Measurements from ENCODE around the gene ABCC6.
"Not testable (repeated sequence)": the region's sequence is repeated elsewhere in the genome, so short reads cannot be mapped to it uniquely, and the experiment has no call there.

The ABCC6 gene

DNA sequence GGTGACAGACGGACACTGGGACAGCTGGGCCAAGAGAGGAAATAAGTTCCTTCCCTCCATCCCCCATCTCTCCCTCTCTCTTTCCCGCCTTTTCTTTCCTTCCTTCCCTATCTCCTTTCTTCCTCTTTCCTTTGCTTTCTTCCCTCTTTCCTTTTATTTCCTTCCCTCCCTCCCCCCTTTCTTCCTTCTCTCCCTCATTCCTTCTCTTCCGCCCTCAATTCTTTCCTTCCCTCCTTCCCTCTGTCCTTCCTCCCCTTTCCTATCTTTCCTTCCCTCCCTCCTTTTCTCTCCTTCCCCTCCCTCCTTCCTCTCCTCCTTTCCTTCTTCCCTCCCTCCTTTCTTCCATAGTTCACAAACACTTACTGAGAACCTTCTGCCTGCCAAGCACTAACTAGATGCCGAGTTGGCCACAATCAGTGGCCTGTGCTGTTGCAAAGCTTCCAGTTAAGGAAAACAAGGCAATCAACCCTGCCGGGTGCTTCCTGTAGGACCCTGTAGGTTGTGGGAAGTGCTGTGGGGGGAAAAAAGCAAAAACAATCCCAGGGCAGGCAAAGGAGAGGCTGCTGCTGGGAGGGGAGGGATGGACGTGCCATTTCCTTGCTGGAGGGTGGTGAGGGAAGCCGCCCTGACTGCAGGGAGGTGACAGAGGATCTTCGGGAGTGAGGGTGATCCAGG lies 31.7 kb downstream of the ABCC6 start:
- no peak overlapping the region for H3K27ac ChIP-seq (ENCODE audit: poor library complexity, severe bottlenecking)
- H3K9me3 ChIP-seq (ENCODE audit: severe bottlenecking) = no peaks in the 10 kb centered on the region
- no peaks in the 10 kb centered on the region for H3K27me3 ChIP-seq (ENCODE audit: insufficient read depth, poor library complexity, severe bottlenecking)
- TF ChIP-seq, protein P1, sequence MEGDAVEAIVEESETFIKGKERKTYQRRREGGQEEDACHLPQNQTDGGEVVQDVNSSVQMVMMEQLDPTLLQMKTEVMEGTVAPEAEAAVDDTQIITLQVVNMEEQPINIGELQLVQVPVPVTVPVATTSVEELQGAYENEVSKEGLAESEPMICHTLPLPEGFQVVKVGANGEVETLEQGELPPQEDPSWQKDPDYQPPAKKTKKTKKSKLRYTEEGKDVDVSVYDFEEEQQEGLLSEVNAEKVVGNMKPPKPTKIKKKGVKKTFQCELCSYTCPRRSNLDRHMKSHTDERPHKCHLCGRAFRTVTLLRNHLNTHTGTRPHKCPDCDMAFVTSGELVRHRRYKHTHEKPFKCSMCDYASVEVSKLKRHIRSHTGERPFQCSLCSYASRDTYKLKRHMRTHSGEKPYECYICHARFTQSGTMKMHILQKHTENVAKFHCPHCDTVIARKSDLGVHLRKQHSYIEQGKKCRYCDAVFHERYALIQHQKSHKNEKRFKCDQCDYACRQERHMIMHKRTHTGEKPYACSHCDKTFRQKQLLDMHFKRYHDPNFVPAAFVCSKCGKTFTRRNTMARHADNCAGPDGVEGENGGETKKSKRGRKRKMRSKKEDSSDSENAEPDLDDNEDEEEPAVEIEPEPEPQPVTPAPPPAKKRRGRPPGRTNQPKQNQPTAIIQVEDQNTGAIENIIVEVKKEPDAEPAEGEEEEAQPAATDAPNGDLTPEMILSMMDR (IDR thresholded peaks at IDR 0.05; ENCODE audit: poor library complexity, severe bottlenecking) = no peak
- H3K36me3 ChIP-seq (ENCODE audit: low read depth) = no peaks in the 10 kb centered on the region
- ATAC-seq (ENCODE audit: low read depth) (no peak), DNase-seq (ENCODE audit: low spot score) (no peak)
- H3K4me3 ChIP-seq (ENCODE audit: severe bottlenecking) = no peak overlapping the region
- H3K4me1 ChIP-seq (ENCODE audit: insufficient read depth, poor library complexity, severe bottlenecking) = no peaks in the 10 kb centered on the region

DNA sequence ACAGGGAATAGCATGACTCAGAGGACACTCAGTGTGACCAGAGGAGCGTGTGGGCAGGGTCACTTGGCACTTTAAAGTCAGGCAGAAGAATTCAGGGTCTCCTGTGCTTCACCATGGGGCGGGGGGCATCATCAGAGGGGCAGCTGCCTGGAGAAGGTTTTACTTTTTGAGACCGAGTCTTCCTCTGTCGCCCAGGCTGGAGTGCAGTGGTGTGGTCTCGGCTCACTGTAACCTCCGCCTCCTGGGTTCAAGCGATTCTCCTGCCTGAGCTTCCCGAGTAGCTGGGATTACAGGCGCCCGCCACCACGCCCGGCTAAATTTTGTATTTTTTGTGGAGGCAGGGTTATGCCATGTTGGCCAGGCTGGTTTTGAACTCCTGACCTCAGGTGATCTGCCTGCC lies 32.3 kb downstream of the ABCC6 start:
- DNase-seq (ENCODE audit: low spot score) = not testable (repeated sequence)

DNA sequence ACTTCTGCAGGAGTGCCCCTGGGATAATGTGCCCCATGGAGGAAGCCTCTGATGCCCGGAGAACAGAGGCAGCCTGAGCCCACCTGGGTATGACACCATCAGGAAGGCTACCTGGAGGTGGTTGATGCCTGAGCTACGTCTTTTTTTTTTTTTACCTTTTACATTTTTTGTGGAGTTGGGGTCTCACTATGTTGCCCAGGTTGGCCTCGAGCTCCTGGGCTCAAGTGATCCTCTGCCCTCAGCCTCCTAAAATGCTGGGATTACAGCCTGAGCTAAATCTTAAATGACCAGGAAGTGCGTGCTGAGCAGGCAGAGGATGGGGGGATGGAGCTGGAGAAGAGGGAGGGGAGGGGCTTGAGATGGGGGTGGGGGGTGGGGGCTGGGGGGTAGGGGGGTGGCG lies 32.7 kb downstream of the ABCC6 start:
- ATAC-seq (ENCODE audit: low read depth) = no peak
- Histone ChIP-seq H3K4me1 (ENCODE audit: insufficient read depth, poor library complexity, severe bottlenecking) (no peaks in the 10 kb centered on the region), H3K9me3 (ENCODE audit: severe bottlenecking) (no peaks in the 10 kb centered on the region), H3K36me3 (ENCODE audit: low read depth) (no peaks in the 10 kb centered on the region), H3K27ac (ENCODE audit: poor library complexity, severe bottlenecking) (no peak overlapping the region), H3K4me3 (ENCODE audit: severe bottlenecking) (no peak overlapping the region), H3K27me3 (ENCODE audit: insufficient read depth, poor library complexity, severe bottlenecking) (no peaks in the 10 kb centered on the region)
- no peak for DNase-seq (ENCODE audit: low spot score)
- TF ChIP-seq, protein P1 (IDR thresholded peaks at IDR 0.05; ENCODE audit: poor library complexity, severe bottlenecking) = no peak

More for the DNA sequence above, 32.3 kb downstream of the ABCC6 start:
- not testable (repeated sequence) for H3K4me3 ChIP-seq (ENCODE audit: severe bottlenecking); H3K36me3 ChIP-seq (ENCODE audit: low read depth); H3K4me1 ChIP-seq (ENCODE audit: insufficient read depth, poor library complexity, severe bottlenecking); H3K27ac ChIP-seq (ENCODE audit: poor library complexity, severe bottlenecking); H3K9me3 ChIP-seq (ENCODE audit: severe bottlenecking); ATAC-seq (ENCODE audit: low read depth); H3K27me3 ChIP-seq (ENCODE audit: insufficient read depth, poor library complexity, severe bottlenecking)

DNA sequence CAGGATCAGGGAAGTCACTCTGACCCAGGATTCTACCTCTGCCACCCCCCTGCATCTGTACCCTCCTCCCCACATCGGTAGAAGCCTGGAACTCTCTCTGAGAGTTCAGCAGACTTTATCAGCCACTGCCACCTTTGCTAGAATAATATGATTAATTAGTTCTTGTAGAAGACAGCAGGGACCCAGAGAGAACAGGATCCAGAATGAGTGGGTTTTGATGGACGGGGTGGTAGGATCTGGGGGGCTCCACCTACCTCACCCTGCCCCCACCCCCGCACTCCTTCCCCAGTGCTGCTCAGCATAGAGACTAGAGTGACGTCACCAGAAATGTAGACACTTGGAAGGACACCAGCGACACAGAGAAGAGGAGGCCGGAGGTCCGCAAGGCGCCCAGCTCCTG lies 33.5 kb downstream of the ABCC6 start:
- DNase-seq (ENCODE audit: low spot score) (no peak), ATAC-seq (ENCODE audit: low read depth) (no peak)
- no peaks in the 10 kb centered on the region for H3K27me3 ChIP-seq (ENCODE audit: insufficient read depth, poor library complexity, severe bottlenecking)
- H3K4me1 ChIP-seq (ENCODE audit: insufficient read depth, poor library complexity, severe bottlenecking) = no peaks in the 10 kb centered on the region
- no peak overlapping the region for H3K27ac ChIP-seq (ENCODE audit: poor library complexity, severe bottlenecking)
- H3K4me3 ChIP-seq (ENCODE audit: severe bottlenecking) = no peak overlapping the region
- H3K36me3 ChIP-seq (ENCODE audit: low read depth) = no peaks in the 10 kb centered on the region
- H3K9me3 ChIP-seq (ENCODE audit: severe bottlenecking) = no peaks in the 10 kb centered on the region
- TF ChIP-seq, protein P1 (IDR thresholded peaks at IDR 0.05; ENCODE audit: poor library complexity, severe bottlenecking) = no peak

DNA sequence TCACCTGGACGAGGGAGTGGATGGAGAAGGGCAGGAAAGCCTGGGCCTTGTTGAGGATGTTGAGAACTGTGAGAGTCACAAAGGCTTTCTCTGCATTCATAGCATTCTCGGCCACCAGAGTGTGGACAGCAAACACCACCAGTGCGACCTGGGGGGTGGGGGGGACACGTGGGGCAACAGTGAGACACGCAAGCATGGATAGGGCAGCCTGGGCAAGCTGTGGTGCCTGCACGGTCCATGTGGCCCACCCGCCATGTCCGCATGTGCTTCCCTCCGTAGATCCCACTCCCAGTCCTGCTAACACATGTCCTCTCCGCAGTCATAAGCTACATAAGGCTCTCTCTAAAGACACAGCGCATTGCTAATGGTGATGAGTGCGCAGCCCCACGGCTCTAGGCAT lies 34.5 kb downstream of the ABCC6 start:
- Histone ChIP-seq H3K36me3 (ENCODE audit: low read depth) (no peaks in the 10 kb centered on the region), H3K27me3 (ENCODE audit: insufficient read depth, poor library complexity, severe bottlenecking) (no peaks in the 10 kb centered on the region), H3K27ac (ENCODE audit: poor library complexity, severe bottlenecking) (no peak overlapping the region), H3K9me3 (ENCODE audit: severe bottlenecking) (no peaks in the 10 kb centered on the region), H3K4me3 (ENCODE audit: severe bottlenecking) (no peak overlapping the region), H3K4me1 (ENCODE audit: insufficient read depth, poor library complexity, severe bottlenecking) (no peaks in the 10 kb centered on the region)
- TF ChIP-seq, protein P1 (IDR thresholded peaks at IDR 0.05; ENCODE audit: poor library complexity, severe bottlenecking) = no peak
- no peak for DNase-seq (ENCODE audit: low spot score)
- ATAC-seq (ENCODE audit: low read depth) = no peak
